Gastroesophageal sphincter (tissue), 3 donors: ENCODE results near the gene WNK3.

Experiments
- EP300 ChIP-seq: sonication (generic); formaldehyde crosslinking; IDR thresholded peaks from one replicate; pipeline ENCODE4 v1.6.1; 2017; ENCODE audit warnings: antibody characterized with exemption, mild to moderate bottlenecking
- POLR2A ChIP-seq, 2 donors: fragments of 450-650 bp; IDR thresholded peaks; one replicate each; pipeline ENCODE4 v1.6.1; 2017; ENCODE audit warnings: antibody characterized with exemption in 2 of 2, mild to moderate bottlenecking in 2 of 2, moderate library complexity in 1 of 2
- POLR2AphosphoS5 ChIP-seq: sonication (generic); formaldehyde crosslinking; IDR thresholded peaks from one replicate; pipeline ENCODE4 v1.6.1; 2017; ENCODE audit warnings: antibody characterized with exemption
- TF ChIP-seq, protein P1 (sequence below), 4 experiments: fragments of 200-600 bp in 2 of 4; fragments of 450-650 bp in 2 of 4; sonication (generic) in 1 of 4; IDR thresholded peaks; one replicate each; pipeline ENCODE4 v1.5.1; 2017 to 2019; ENCODE audit warnings: antibody characterized with exemption in 4 of 4, mild to moderate bottlenecking in 2 of 4, moderate library complexity in 2 of 4

- no peak for TF ChIP-seq POLR2A (IDR thresholded peaks at IDR 0.05)
- TF ChIP-seq, protein P1, sequence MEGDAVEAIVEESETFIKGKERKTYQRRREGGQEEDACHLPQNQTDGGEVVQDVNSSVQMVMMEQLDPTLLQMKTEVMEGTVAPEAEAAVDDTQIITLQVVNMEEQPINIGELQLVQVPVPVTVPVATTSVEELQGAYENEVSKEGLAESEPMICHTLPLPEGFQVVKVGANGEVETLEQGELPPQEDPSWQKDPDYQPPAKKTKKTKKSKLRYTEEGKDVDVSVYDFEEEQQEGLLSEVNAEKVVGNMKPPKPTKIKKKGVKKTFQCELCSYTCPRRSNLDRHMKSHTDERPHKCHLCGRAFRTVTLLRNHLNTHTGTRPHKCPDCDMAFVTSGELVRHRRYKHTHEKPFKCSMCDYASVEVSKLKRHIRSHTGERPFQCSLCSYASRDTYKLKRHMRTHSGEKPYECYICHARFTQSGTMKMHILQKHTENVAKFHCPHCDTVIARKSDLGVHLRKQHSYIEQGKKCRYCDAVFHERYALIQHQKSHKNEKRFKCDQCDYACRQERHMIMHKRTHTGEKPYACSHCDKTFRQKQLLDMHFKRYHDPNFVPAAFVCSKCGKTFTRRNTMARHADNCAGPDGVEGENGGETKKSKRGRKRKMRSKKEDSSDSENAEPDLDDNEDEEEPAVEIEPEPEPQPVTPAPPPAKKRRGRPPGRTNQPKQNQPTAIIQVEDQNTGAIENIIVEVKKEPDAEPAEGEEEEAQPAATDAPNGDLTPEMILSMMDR (IDR thresholded peaks at IDR 0.05) = no peak
- no peak for TF ChIP-seq EP300
- TF ChIP-seq POLR2AphosphoS5 = no peak
Observed at GRCh38 chrX:54280466-54280865, 77.4 kb downstream of the WNK3 start.
